Muscle of back (tissue), 11 donors: ENCODE measurements around the gene MYO5B. TPM values are rescaled to one million over a fixed set of nuclear protein-coding genes. Genes with fewer than 3 reads are reported as not detected.
"Not testable (repeated sequence)": the region's sequence is repeated elsewhere in the genome, so short reads cannot be mapped to it uniquely, and the experiment has no call there.

Experiments used
- DNase-seq, 3 donors: peaks; one replicate each; pipeline versions ENCODE4 v3.0.0 to v3.0.0-alpha.2; 2013
- polyA plus RNA-seq, 10 donors: library from polyadenylated mRNA; unstranded; fragments of 120-200 nt; gene quantifications; one replicate each; pipeline ENCODE4 v1.2.1, GENCODE V29; 2013; ENCODE audit not compliant: insufficient read length in 10 of 10

MYO5B gene
- polyA plus RNA-seq, 10 donors: 1.1 to 4.1 (median 1.7) TPM

GRCh38 chr18:49800491-49800890, 394.5 kb downstream of the MYO5B start:
- DNase-seq: not testable (repeated sequence)

GRCh38 chr18:49799806-49800205, 395.1 kb downstream of the MYO5B start:
- DNase-seq: not testable (repeated sequence)

GRCh38 chr18:49798001-49798400, 396.9 kb downstream of the MYO5B start:
- no peak for DNase-seq

GRCh38 chr18:49795612-49796552, 399.1 kb downstream of the MYO5B start:
- DNase-seq: no peak

- DNase-seq: no peak
These were observed 400.2 kb downstream of the MYO5B start for GRCh38 chr18:49794743-49795142.

- DNase-seq: not testable (repeated sequence)
These were observed 405.3 kb downstream of the MYO5B start for GRCh38 chr18:49789560-49790134.

GRCh38 chr18:49788327-49788898, 406.5 kb downstream of the MYO5B start:
- no peak for DNase-seq

GRCh38 chr18:49786019-49786720, 408.8 kb downstream of the MYO5B start:
- no peak for DNase-seq

GRCh38 chr18:49784427-49785185, 410.3 kb downstream of the MYO5B start:
- DNase-seq: no peak

GRCh38 chr18:49783631-49784030, 411.3 kb downstream of the MYO5B start:
- DNase-seq: not testable (repeated sequence)

GRCh38 chr18:49778826-49779465, 416.0 kb downstream of the MYO5B start:
- DNase-seq: no peak

Other genes starting within 250 kb of the MYO5B start
- gene CFAP53, start 71.3 kb upstream of the MYO5B start, polyA plus RNA-seq: under 1 TPM in 9 of 10 donors, not detected in 1; 0.19 to 0.62 (median 0.25) TPM
- 10 to 100 TPM; 28.7 to 43.3 (median 39.5) TPM for gene MBD1, start 86.4 kb upstream of the MYO5B start, polyA plus RNA-seq
- 10 to 100 TPM; 26.6 to 41.8 (median 34.1) TPM for gene CXXC1, start 92.5 kb upstream of the MYO5B start, polyA plus RNA-seq
- gene SKA1, start 179.9 kb upstream of the MYO5B start, polyA plus RNA-seq: 1 to 10 TPM; 2.9 to 7.3 (median 4.4) TPM